ENCODE measurements around the gene OR52I1.

Gene OR52I1

GRCh38 chr11:4606231-4607015, 12.6 kb downstream of the OR52I1 start:
- Histone ChIP-seq H3K27me3 (ENCODE audit: insufficient read depth, low read depth, severe bottlenecking) (no peaks in the 10 kb centered on the region), H3K4me3 (ENCODE audit: low read depth, low read length) (no peak overlapping the region), H3K36me3 (no peaks in the 10 kb centered on the region), H3K27ac (no peak overlapping the region), H3K9me3 (ENCODE audit: severe bottlenecking) (peaks cover 8% of the 10 kb centered on the region)
- no peak for DNase-seq
- no peak for TF ChIP-seq CTCF (IDR thresholded peaks at IDR 0.05; ENCODE audit: low read depth, low read length)

GRCh38 chr11:4607096-4607495, 13.3 kb downstream of the OR52I1 start:
- H3K9me3 ChIP-seq (ENCODE audit: severe bottlenecking) = peaks cover 8% of the 10 kb centered on the region
- H3K27me3 ChIP-seq (ENCODE audit: insufficient read depth, low read depth, severe bottlenecking) = no peaks in the 10 kb centered on the region
- H3K36me3 ChIP-seq = no peaks in the 10 kb centered on the region
- peak overlapping the region; percentile 67 for H3K4me3 ChIP-seq (ENCODE audit: low read depth, low read length)
- H3K27ac ChIP-seq = no peak overlapping the region
- DNase-seq = no peak
- TF ChIP-seq CTCF (IDR thresholded peaks at IDR 0.05; ENCODE audit: low read depth, low read length) = no peak

- Histone ChIP-seq H3K27ac (peak within 1 kb of the TSS; percentile 81), H3K27me3 (ENCODE audit: insufficient read depth, low read depth, severe bottlenecking) (no peaks in the 10 kb centered on the region), H3K4me3 (ENCODE audit: low read depth, low read length) (peak within 1 kb of the TSS; percentile 67), H3K36me3 (no peaks in the 10 kb centered on the region), H3K9me3 (ENCODE audit: severe bottlenecking) (peaks cover 8% of the 10 kb centered on the region)
- TF ChIP-seq CTCF (IDR thresholded peaks at IDR 0.05; ENCODE audit: low read depth, low read length) = no peak
- peak; percentile 95 for DNase-seq
These were observed 14.2 kb downstream of the OR52I1 start, which contains the start of gene TRIM68 for GRCh38 chr11:4607781-4608666. TRIM68 (minus strand) TSS chr11:4608231; CDS start chr11:4605504, 2,727 bp downstream.

- Histone ChIP-seq H3K27ac (no peak overlapping the region), H3K27me3 (ENCODE audit: insufficient read depth, low read depth, severe bottlenecking) (peaks cover 13% of the 10 kb centered on the region), H3K9me3 (ENCODE audit: severe bottlenecking) (peaks cover 8% of the 10 kb centered on the region), H3K36me3 (no peaks in the 10 kb centered on the region), H3K4me3 (ENCODE audit: low read depth, low read length) (no peak overlapping the region)
- TF ChIP-seq CTCF (IDR thresholded peaks at IDR 0.05; ENCODE audit: low read depth, low read length) = no peak
- DNase-seq = no peak
These were observed 16.6 kb downstream of the OR52I1 start for GRCh38 chr11:4610258-4610935.

- H3K4me3 ChIP-seq (ENCODE audit: low read depth, low read length) = no peak overlapping the region
- H3K27ac ChIP-seq = no peak overlapping the region
- H3K9me3 ChIP-seq (ENCODE audit: severe bottlenecking) = peaks cover 8% of the 10 kb centered on the region
- TF ChIP-seq CTCF (IDR thresholded peaks at IDR 0.05; ENCODE audit: low read depth, low read length) = no peak
- no peaks in the 10 kb centered on the region for H3K36me3 ChIP-seq
- H3K27me3 ChIP-seq (ENCODE audit: insufficient read depth, low read depth, severe bottlenecking) = peaks cover 20% of the 10 kb centered on the region
- no peak for DNase-seq
These were observed 18.1 kb downstream of the OR52I1 start for GRCh38 chr11:4611986-4612385.
